B cell (primary cell): ENCODE data around the gene WTIP.

Source experiments
- CTCF ChIP-seq: fragments of 200-600 bp; IDR thresholded peaks from one replicate; pipeline ENCODE4 v1.8.0; 2022; ENCODE audit warnings: antibody characterized with exemption, mild to moderate bottlenecking
- EZH2 ChIP-seq: IDR thresholded peaks from 2 replicates; pipeline ENCODE4 v1.6.1; 2012; ENCODE audit warnings: borderline replicate concordance, low read depth, mild to moderate bottlenecking, moderate library complexity, low read length; ENCODE audit not compliant: insufficient read depth, poor library complexity, severe bottlenecking

GRCh38 chr19:34436716-34437115, 44.8 kb upstream of the WTIP start:
- TF ChIP-seq CTCF (no peak), EZH2 (no peak)
